Esophagus muscularis mucosa (tissue), 4 donors: Measurements from ENCODE around the gene SSR1. TPM values are rescaled to one million over a fixed set of nuclear protein-coding genes. Genes with fewer than 3 reads are reported as not detected.
"Not testable (repeated sequence)": the region's sequence is repeated elsewhere in the genome, so short reads cannot be mapped to it uniquely, and the experiment has no call there.

Source experiments
- DNase-seq: peaks from one replicate; pipeline ENCODE4 v3.0.0-alpha.2; 2017; ENCODE audit errors: extremely low spot score
- H3K27ac ChIP-seq, 4 donors: fragments of 200-600 bp; sonication (generic); replicated peaks in 1 of 4; 1 replicate in 3 of 4; 2 replicates in 1 of 4; pipeline ENCODE4 v1.5.1; 2016 to 2019; ENCODE audit warnings: mild to moderate bottlenecking in 1 of 4
- H3K27me3 ChIP-seq, 4 donors: fragments of 200-600 bp; sonication (generic); one replicate each; pipeline versions ENCODE4 v1.5.1 to v1.6.0; 2016 to 2019
- H3K36me3 ChIP-seq, 4 donors: fragments of 200-600 bp; sonication (generic); one replicate each; pipeline ENCODE4 v1.5.1; 2016 to 2019
- H3K4me1 ChIP-seq, 4 donors: fragments of 200-600 bp; sonication (generic); one replicate each; pipeline ENCODE4 v1.5.1; 2016 to 2019
- H3K4me3 ChIP-seq, 4 donors: fragments of 200-600 bp; sonication (generic); 1 replicate in 2 of 4; 2 replicates in 2 of 4; pipeline ENCODE4 v1.5.1; 2016 to 2019; ENCODE audit warnings: mild to moderate bottlenecking in 4 of 4, moderate library complexity in 1 of 4
- H3K9me3 ChIP-seq, 4 donors: fragments of 200-600 bp; sonication (generic); 1 replicate in 3 of 4; 2 replicates in 1 of 4; pipeline ENCODE4 v1.5.1; 2016 to 2019
- CTCF ChIP-seq, 3 experiments: fragments of 200-600 bp in 2 of 3; fragments of 450-650 bp in 1 of 3; sonication (generic) in 2 of 3; IDR thresholded peaks; one replicate each; pipeline ENCODE4 v1.5.1; 2017 to 2019; ENCODE audit warnings: antibody characterized with exemption in 3 of 3, mild to moderate bottlenecking in 2 of 3, moderate library complexity in 1 of 3
- EP300 ChIP-seq: sonication (generic); formaldehyde crosslinking; IDR thresholded peaks from one replicate; pipeline ENCODE4 v1.6.1; 2017; ENCODE audit warnings: antibody characterized with exemption
- POLR2A ChIP-seq: fragments of 450-650 bp; IDR thresholded peaks from one replicate; pipeline ENCODE4 v1.6.1; 2017; ENCODE audit warnings: antibody characterized with exemption, moderate library complexity, mild to moderate bottlenecking, low read depth
- POLR2AphosphoS5 ChIP-seq, 2 donors: sonication (generic); formaldehyde crosslinking; IDR thresholded peaks; one replicate each; pipeline ENCODE4 v1.6.1; 2017; ENCODE audit warnings: antibody characterized with exemption in 2 of 2
- WGBS: methylation state at CpG from one replicate; pipeline ENCODE4 v1.1.5; 2018; 5-methylcytosine and 5-hydroxymethylcytosine counted together
- intact Hi-C: fragments of 100-400 bp; cut with DNase I; formaldehyde crosslinking; loops from one replicate; pipeline ENCODE4 v1.15.1; 2023
- total RNA-seq, 4 donors: library from RNA; depleted of rRNA; stranded (reverse); fragments of >200 nt; gene quantifications; one replicate each; pipeline versions ENCODE4 v1.1.0 to v1.2.1, GENCODE V29; 2016

Gene SSR1
- total RNA-seq, 4 donors from 2014 or later = 29.5 to 41.3 (median 34.2) TPM

- intact Hi-C loops = no loop called here
- no peak for TF ChIP-seq CTCF (IDR thresholded peaks at IDR 0.05)
- no peak for DNase-seq
- Histone ChIP-seq H3K27ac (no peak overlapping the region), H3K27me3 (no peaks in the 10 kb centered on the region), H3K4me3 (no peak overlapping the region), H3K9me3 (no peaks in the 10 kb centered on the region), H3K36me3 (no peaks in the 10 kb centered on the region), H3K4me1 (peaks cover 8 to 25% (median 20%) of the 10 kb centered on the region in 4 donors)
- 89% methylated on average over 8 of the region's 15 CpGs for WGBS
Observed at GRCh38 chr6:7264041-7264440, 49.0 kb downstream of the SSR1 start.

GRCh38 chr6:7263519-7263805 lies 49.5 kb downstream of the SSR1 start:
- H3K4me3 ChIP-seq, intact Hi-C loops, H3K9me3 ChIP-seq, DNase-seq, H3K36me3 ChIP-seq, H3K27me3 ChIP-seq, H3K27ac ChIP-seq: not testable (repeated sequence)
- 90% methylated on average over 9 of the region's 9 CpGs for WGBS
- peaks cover 8 to 25% (median 20%) of the 10 kb centered on the region in 4 donors for H3K4me1 ChIP-seq

- H3K36me3 ChIP-seq = no peaks in the 10 kb centered on the region
- intact Hi-C loops = no loop called here
- WGBS = 85% methylated on average over 12 of the region's 16 CpGs
- TF ChIP-seq POLR2A (no peak), POLR2AphosphoS5 (IDR thresholded peaks at IDR 0.05) (no peak), CTCF (IDR thresholded peaks at IDR 0.05) (no peak), EP300 (no peak)
- H3K27ac ChIP-seq = no peak overlapping the region
- peaks cover 8 to 25% (median 20%) of the 10 kb centered on the region in 4 donors for H3K4me1 ChIP-seq
- no peaks in the 10 kb centered on the region for H3K27me3 ChIP-seq
- DNase-seq = no peak
- no peaks in the 10 kb centered on the region for H3K9me3 ChIP-seq
- H3K4me3 ChIP-seq = no peak overlapping the region
Observed at GRCh38 chr6:7262746-7263518, 50.1 kb downstream of the SSR1 start.

- WGBS = 70% methylated on average over 2 of the region's 13 CpGs
- H3K36me3 ChIP-seq = no peaks in the 10 kb centered on the region
- intact Hi-C loops = no loop called here
- H3K4me1 ChIP-seq = peaks cover 8 to 19% (median 15%) of the 10 kb centered on the region in 4 donors
- peak overlapping the region; percentile 56 to 73 (median 67) for H3K4me3 ChIP-seq
- TF ChIP-seq POLR2A (no peak), EP300 (no peak), POLR2AphosphoS5 (IDR thresholded peaks at IDR 0.05) (no peak), CTCF (IDR thresholded peaks at IDR 0.05) (no peak)
- H3K27ac ChIP-seq = peak overlapping the region; percentile 63 to 84 (median 74)
- no peaks in the 10 kb centered on the region for H3K9me3 ChIP-seq
- no peaks in the 10 kb centered on the region for H3K27me3 ChIP-seq
- DNase-seq = no peak
Observed at GRCh38 chr6:7261852-7262461, 51.0 kb downstream of the SSR1 start.

- peak; percentile 94 for DNase-seq
- Histone ChIP-seq H3K4me1 (peaks cover 8 to 19% (median 15%) of the 10 kb centered on the region in 4 donors), H3K36me3 (no peaks in the 10 kb centered on the region), H3K27me3 (no peaks in the 10 kb centered on the region), H3K4me3 (peak overlapping the region; percentile 56 to 73 (median 67)), H3K27ac (peak overlapping the region; percentile 63 to 84 (median 74)), H3K9me3 (peaks cover 0 to 3% (median 1%) of the 10 kb centered on the region in 4 donors)
- 3% methylated on average over 29 of the region's 43 CpGs for WGBS
- TF ChIP-seq POLR2AphosphoS5 (IDR thresholded peaks at IDR 0.05) (peak; percentile 74 to 85), CTCF (IDR thresholded peaks at IDR 0.05) (no peak)
- intact Hi-C loops = no loop called here
Observed at GRCh38 chr6:7261032-7261841, 51.8 kb downstream of the SSR1 start.
